Kidney epithelial cell (primary cell): Measurements from ENCODE around the gene IL11RA. TPM values are rescaled to one million over a fixed set of nuclear protein-coding genes. Genes with fewer than 3 reads are reported as not detected.

Experiments
- DNase-seq: peaks from one replicate; pipeline ENCODE4 v3.0.0-alpha.2; 2010; ENCODE audit warnings: low read depth
- H3K27me3 ChIP-seq: 2 replicates; pipeline ENCODE4 v1.6.0; 2011; ENCODE audit warnings: low read length; ENCODE audit not compliant: control insufficient read depth, insufficient read depth
- H3K36me3 ChIP-seq: 2 replicates; pipeline ENCODE4 v1.5.1; 2011; ENCODE audit warnings: low read length; ENCODE audit not compliant: control insufficient read depth, insufficient read depth
- H3K4me3 ChIP-seq: 2 replicates; pipeline ENCODE4 v1.5.1; 2011; ENCODE audit warnings: low read depth, mild to moderate bottlenecking, control low read depth, low read length
- CTCF ChIP-seq: IDR thresholded peaks from 2 replicates; pipeline ENCODE4 v1.5.1; 2011; ENCODE audit warnings: mild to moderate bottlenecking, moderate library complexity, low read length, control low read depth, inconsistent platforms; ENCODE audit not compliant: insufficient read depth, poor library complexity, severe bottlenecking
- total RNA-seq: library from RNA; depleted of rRNA; stranded (reverse); fragments of >200 nt; gene quantifications from 2 replicates; pipeline ENCODE4 v1.2.3, GENCODE V29; 2015

IL11RA gene
- total RNA-seq, 1 donor from 2014 or later: 5.9 TPM

GRCh38 chr9:34688329-34689115 is 36.5 kb downstream of the IL11RA start:
- Histone ChIP-seq H3K4me3 (no peak overlapping the region), H3K27me3 (peaks cover 10% of the 10 kb centered on the region), H3K36me3 (no peaks in the 10 kb centered on the region)
- no peak for TF ChIP-seq CTCF
- DNase-seq: no peak

DNA sequence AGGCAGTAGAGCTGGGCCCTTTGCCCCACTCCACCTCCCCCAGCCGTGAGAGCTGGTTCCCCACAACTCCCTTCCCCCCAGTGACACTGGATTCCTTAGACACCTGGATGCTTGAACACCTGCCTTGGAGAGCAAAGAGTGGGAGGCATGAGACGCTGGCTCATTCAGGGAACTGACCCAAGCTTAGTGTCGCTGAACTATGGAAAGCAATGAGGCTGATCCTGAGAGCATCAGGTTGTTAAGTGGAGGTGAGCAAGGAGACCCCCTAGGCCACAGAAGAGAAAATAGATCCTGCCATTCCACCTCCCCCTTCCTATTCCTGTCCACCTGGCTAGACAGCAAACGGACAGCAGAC is 37.1 kb downstream of the IL11RA start:
- Histone ChIP-seq H3K27me3 (peaks cover 10% of the 10 kb centered on the region), H3K36me3 (no peaks in the 10 kb centered on the region), H3K4me3 (no peak overlapping the region)
- no peak for TF ChIP-seq CTCF
- no peak for DNase-seq

- no peak for DNase-seq
- Histone ChIP-seq H3K4me3 (no peak overlapping the region), H3K27me3 (peaks cover 10% of the 10 kb centered on the region), H3K36me3 (no peaks in the 10 kb centered on the region)
- TF ChIP-seq CTCF: no peak
Observed at GRCh38 chr9:34689512-34689911, 37.5 kb downstream of the IL11RA start.

DNA sequence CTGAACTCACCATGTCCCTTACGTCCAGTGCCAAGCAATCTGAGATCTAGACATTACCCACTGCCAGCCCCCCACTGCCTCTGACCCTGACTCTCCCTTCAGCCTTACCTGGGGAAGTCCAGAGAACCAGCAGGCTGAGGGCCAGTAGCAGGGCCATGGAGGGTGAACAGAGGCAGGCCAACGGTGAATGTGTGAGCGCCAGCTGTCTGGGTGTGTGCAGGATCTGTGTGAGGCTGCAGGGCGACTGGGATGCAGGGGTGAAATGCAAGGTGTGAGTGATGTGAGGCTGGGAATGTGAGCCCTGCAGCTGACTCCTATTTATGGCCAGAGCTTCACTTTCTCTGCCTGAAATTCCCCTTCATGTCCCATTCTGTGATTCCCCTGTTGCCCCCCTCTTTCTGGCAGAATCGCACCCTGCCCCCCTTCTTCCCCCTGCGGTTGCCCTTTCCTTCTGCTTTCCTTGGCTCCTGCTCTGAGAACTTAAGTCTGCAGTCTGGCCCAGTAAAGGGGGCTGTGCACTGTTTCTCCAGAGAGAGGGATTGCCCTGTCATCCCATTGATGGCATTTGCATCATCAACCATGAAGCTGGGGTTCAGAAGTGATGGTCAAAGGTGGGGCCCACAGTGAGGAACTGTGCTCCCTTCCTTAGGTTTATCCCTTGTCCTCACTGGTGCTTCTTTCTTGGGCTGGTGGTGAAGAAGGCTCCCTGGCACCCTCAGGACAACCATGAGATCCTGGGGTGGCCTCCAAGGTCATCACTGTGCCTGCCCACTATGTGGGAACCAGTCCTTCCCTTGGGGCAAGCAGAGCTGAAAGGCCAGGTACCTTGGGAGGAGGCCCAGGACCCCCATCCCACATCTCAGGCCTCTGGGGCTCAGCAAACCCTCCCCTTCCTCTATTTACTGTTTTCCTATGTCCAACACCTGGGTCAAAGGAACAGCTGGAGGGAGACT is 39.3 kb downstream of the IL11RA start, which contains the start of gene CCL19:
TSS of gene CCL19 (minus strand) at position 294 of the 953 bp plus-strand sequence. CDS start at position 157, 137 bp downstream.
- no peaks in the 10 kb centered on the region for H3K36me3 ChIP-seq
- TF ChIP-seq CTCF: no peak
- no peak for DNase-seq
- no peak within 1 kb of the TSS for H3K4me3 ChIP-seq
- peaks cover 10% of the 10 kb centered on the region for H3K27me3 ChIP-seq

DNA sequence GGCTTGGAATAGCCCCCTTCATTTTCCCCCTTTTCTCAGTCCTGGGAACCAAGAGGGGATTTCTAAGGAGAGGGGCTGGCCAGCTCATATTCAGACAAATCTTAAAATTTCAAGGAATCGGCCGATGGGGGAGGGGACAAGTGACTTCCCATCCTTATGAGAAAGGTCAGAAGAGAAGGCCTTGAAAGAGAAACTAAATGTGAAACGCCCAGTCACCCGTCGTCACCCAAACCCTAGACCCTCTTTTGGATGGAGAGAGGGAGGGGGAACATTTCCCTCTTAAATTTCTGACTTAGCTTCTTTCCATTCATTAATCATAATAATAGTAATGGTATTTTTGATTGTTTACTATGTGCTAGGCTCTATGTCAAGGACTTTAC is 39.9 kb downstream of the IL11RA start:
- Histone ChIP-seq H3K4me3 (no peak overlapping the region), H3K27me3 (peaks cover 10% of the 10 kb centered on the region)
- no peak for TF ChIP-seq CTCF

More for the DNA sequence above, 39.9 kb downstream of the IL11RA start:
- DNase-seq: no peak
- H3K36me3 ChIP-seq: no peaks in the 10 kb centered on the region
